Thyroid gland (tissue), 4 donors: ENCODE data around the gene CPXM1.

Experiments
- POLR2A ChIP-seq, 2 donors: fragments of 450-650 bp; IDR thresholded peaks; one replicate each; pipeline ENCODE4 v1.6.1; 2017; ENCODE audit warnings: antibody characterized with exemption in 2 of 2, mild to moderate bottlenecking in 2 of 2, moderate library complexity in 1 of 2
- TF ChIP-seq, protein P1 (sequence below), 6 experiments: fragments of 200-600 bp in 3 of 6; fragments of 450-650 bp in 3 of 6; sonication (generic) in 3 of 6; IDR thresholded peaks; one replicate each; pipeline ENCODE4 v1.5.1; 2016 to 2019; ENCODE audit warnings: antibody characterized with exemption in 6 of 6, mild to moderate bottlenecking in 2 of 6, inconsistent platforms in 1 of 6, moderate library complexity in 1 of 6

DNA sequence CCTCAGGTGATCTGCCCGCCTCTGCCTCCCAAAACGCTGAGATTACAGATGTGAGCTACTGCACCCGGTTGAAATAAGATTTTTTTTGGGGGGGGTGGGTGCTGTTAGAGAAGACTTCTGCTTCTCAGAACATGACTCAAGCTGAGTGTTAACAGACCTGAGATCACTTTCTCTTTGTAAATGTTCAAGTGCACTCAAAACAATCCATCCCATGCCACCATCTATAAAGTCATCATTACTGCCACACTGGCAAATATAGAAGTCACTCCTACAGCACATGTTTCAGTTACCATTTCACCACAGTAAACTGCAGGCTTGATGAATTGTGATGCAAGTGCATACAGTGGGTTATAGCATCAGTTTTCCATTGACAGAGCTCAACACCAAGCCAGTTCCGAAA is 49.1 kb upstream of the CPXM1 start:
- TF ChIP-seq, protein P1, sequence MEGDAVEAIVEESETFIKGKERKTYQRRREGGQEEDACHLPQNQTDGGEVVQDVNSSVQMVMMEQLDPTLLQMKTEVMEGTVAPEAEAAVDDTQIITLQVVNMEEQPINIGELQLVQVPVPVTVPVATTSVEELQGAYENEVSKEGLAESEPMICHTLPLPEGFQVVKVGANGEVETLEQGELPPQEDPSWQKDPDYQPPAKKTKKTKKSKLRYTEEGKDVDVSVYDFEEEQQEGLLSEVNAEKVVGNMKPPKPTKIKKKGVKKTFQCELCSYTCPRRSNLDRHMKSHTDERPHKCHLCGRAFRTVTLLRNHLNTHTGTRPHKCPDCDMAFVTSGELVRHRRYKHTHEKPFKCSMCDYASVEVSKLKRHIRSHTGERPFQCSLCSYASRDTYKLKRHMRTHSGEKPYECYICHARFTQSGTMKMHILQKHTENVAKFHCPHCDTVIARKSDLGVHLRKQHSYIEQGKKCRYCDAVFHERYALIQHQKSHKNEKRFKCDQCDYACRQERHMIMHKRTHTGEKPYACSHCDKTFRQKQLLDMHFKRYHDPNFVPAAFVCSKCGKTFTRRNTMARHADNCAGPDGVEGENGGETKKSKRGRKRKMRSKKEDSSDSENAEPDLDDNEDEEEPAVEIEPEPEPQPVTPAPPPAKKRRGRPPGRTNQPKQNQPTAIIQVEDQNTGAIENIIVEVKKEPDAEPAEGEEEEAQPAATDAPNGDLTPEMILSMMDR (IDR thresholded peaks at IDR 0.05): no peak
- TF ChIP-seq POLR2A (IDR thresholded peaks at IDR 0.05): no peak
